H1 (cell line): Measurements from ENCODE around the gene CAMTA1. TPM values are rescaled to one million over a fixed set of nuclear protein-coding genes. Genes with fewer than 3 reads are reported as not detected.

Experiments used
- CTCF ChIA-PET: fragments of 300-600 bp; sonication (Branson Sonifier 250); formaldehyde crosslinking; loops from one replicate; lab custom pipeline; 2021; ENCODE audit not compliant: partially characterized antibody; lab: Charles Lee
- POLR2A ChIA-PET: fragments of 300-600 bp; sonication (Branson Sonifier 250); formaldehyde crosslinking; loops from one replicate; lab custom pipeline; 2021; ENCODE audit warnings: inconsistent platforms; ENCODE audit not compliant: partially characterized antibody; lab: Charles Lee
- DNase-seq, 2 experiments: peaks; one replicate each; pipeline versions ENCODE4 v3.0.0 to v3.0.0-alpha.2; 2010 to 2022; ENCODE audit warnings: low spot score in 2 of 2, low read depth in 1 of 2, mixed read lengths in 1 of 2
- FAIRE-seq: peaks from 2 replicates; lab custom pipeline; 2011; peaks lifted over from hg19 to GRCh38; lab: Jason Lieb, UNC
- H2AFZ ChIP-seq: 2 replicates; pipeline ENCODE4 v1.8.1; 2012; ENCODE audit warnings: low read length, inconsistent platforms
- H2AK5ac ChIP-seq: 2 replicates; pipeline ENCODE4 v1.6.1; 2013; ENCODE audit warnings: low read depth, low read length
- H2BK120ac ChIP-seq: replicated peaks from 2 replicates; pipeline ENCODE3; 2013; ENCODE audit warnings: low read depth, low read length, inconsistent platforms
- H2BK12ac ChIP-seq: 2 replicates; pipeline ENCODE4 v1.6.1; 2013; ENCODE audit warnings: low read depth, low read length
- H2BK15ac ChIP-seq: 2 replicates; pipeline ENCODE4 v1.6.1; 2013; ENCODE audit warnings: low read length
- H2BK20ac ChIP-seq: 2 replicates; pipeline ENCODE4 v1.6.1; 2013; ENCODE audit warnings: low read length
- H2BK5ac ChIP-seq: 2 replicates; pipeline ENCODE4 v1.6.1; 2013; ENCODE audit warnings: low read depth, low read length
- H3K14ac ChIP-seq: 2 replicates; pipeline ENCODE4 v1.6.1; 2013; ENCODE audit warnings: inconsistent platforms; ENCODE audit not compliant: insufficient read length
- H3K18ac ChIP-seq: 2 replicates; pipeline ENCODE4 v1.6.1; 2013; ENCODE audit warnings: low read length; ENCODE audit errors: extremely low read depth
- H3K23ac ChIP-seq: 2 replicates; pipeline ENCODE4 v1.6.1; 2013; ENCODE audit warnings: inconsistent platforms; ENCODE audit not compliant: insufficient read length
- H3K23me2 ChIP-seq: 2 replicates; pipeline ENCODE4 v1.6.1; 2013; ENCODE audit warnings: low read depth, low read length
- H3K27ac ChIP-seq: 2 replicates; pipeline ENCODE4 v1.6.1; 2011; ENCODE audit warnings: low read depth, low read length, inconsistent platforms
- H3K27me3 ChIP-seq, 4 experiments: replicated peaks in 1 of 4; 1 replicate in 1 of 4; 2 replicates in 3 of 4; pipeline versions ENCODE4 v1.6.1 to v1.8.1; 2011 to 2013; ENCODE audit warnings: low read length in 3 of 4, mild to moderate bottlenecking in 3 of 4, inconsistent platforms in 2 of 4, mixed read lengths in 2 of 4, moderate library complexity in 1 of 4; ENCODE audit not compliant: control insufficient read depth in 3 of 4, insufficient read depth in 3 of 4; ENCODE audit errors: extremely low read depth in 1 of 4
- H3K36me3 ChIP-seq, 4 experiments: 2 replicates each; pipeline versions ENCODE4 v1.6.1 to v1.8.1; 2011 to 2013; ENCODE audit warnings: mild to moderate bottlenecking in 4 of 4, low read length in 3 of 4, moderate library complexity in 2 of 4, control low read depth in 1 of 4, inconsistent platforms in 1 of 4; ENCODE audit not compliant: insufficient read depth in 4 of 4, control insufficient read depth in 2 of 4
- H3K4ac ChIP-seq: replicated peaks from 2 replicates; pipeline ENCODE3; 2013; ENCODE audit warnings: low read length, low read depth, mixed read lengths, inconsistent platforms; ENCODE audit not compliant: insufficient read length
- H3K4me1 ChIP-seq, 4 experiments: replicated peaks in 1 of 4; 1 replicate in 1 of 4; 2 replicates in 3 of 4; pipeline versions ENCODE4 v1.6.1 to v1.8.1; 2011 to 2013; ENCODE audit warnings: low read length in 3 of 4, inconsistent platforms in 2 of 4, mixed read lengths in 1 of 4; ENCODE audit not compliant: insufficient read depth in 4 of 4, control insufficient read depth in 3 of 4
- H3K4me2 ChIP-seq, 2 experiments: 2 replicates each; pipeline versions ENCODE4 v1.6.1 to v1.8.1; 2011 to 2013; ENCODE audit warnings: low read depth in 2 of 2, low read length in 2 of 2, control low read depth in 1 of 2, inconsistent platforms in 1 of 2, mild to moderate bottlenecking in 1 of 2; ENCODE audit not compliant: insufficient read depth in 1 of 2
- H3K4me3 ChIP-seq, 4 experiments: fragments of 200-600, 300-600 bp in 1 of 4; sonication (generic), shearing (Covaris generic), sonication (Bioruptor Twin) in 1 of 4; 2 replicates each; pipeline versions ENCODE4 v1.5.1 to v1.8.1; 2011 to 2016; ENCODE audit warnings: low read length in 4 of 4, low read depth in 3 of 4, control low read depth in 2 of 4, inconsistent platforms in 2 of 4, mild to moderate bottlenecking in 2 of 4, mixed read lengths in 1 of 4, moderate library complexity in 1 of 4; ENCODE audit not compliant: insufficient read depth in 2 of 4; ENCODE audit errors: extremely low read depth in 1 of 4
- H3K56ac ChIP-seq: replicated peaks from 2 replicates; pipeline ENCODE3; 2013; ENCODE audit warnings: low read depth, mild to moderate bottlenecking, mixed read lengths, low read length, inconsistent platforms; ENCODE audit not compliant: insufficient read length
- H3K79me1 ChIP-seq: 2 replicates; pipeline ENCODE4 v1.6.1; 2013; ENCODE audit warnings: low read depth, low read length, control low read depth
- H3K79me2 ChIP-seq, 2 experiments: 2 replicates each; pipeline versions ENCODE4 v1.6.1 to v1.8.1; 2012 to 2013; ENCODE audit warnings: low read length in 2 of 2, mild to moderate bottlenecking in 2 of 2, inconsistent platforms in 1 of 2; ENCODE audit not compliant: insufficient read depth in 2 of 2, control insufficient read depth in 1 of 2
- H3K9ac ChIP-seq, 4 experiments: replicated peaks in 1 of 4; 1 replicate in 1 of 4; 2 replicates in 3 of 4; pipeline versions ENCODE4 v1.6.1 to v1.8.1; 2011 to 2013; ENCODE audit warnings: low read depth in 3 of 4, low read length in 3 of 4, control low read depth in 2 of 4, mild to moderate bottlenecking in 2 of 4, moderate library complexity in 2 of 4, inconsistent platforms in 1 of 4; ENCODE audit errors: extremely low read depth in 1 of 4
- H3K9me3 ChIP-seq, 2 experiments: 2 replicates each; pipeline versions ENCODE4 v1.6.1 to v1.8.1; 2012 to 2013; ENCODE audit warnings: mild to moderate bottlenecking in 2 of 2, moderate library complexity in 2 of 2, control low read depth in 1 of 2, inconsistent platforms in 1 of 2, low read depth in 1 of 2, low read length in 1 of 2, mixed read lengths in 1 of 2; ENCODE audit not compliant: insufficient read depth in 2 of 2
- H4K20me1 ChIP-seq, 2 experiments: replicated peaks in 1 of 2; 2 replicates each; pipeline versions ENCODE3 to v1.8.1; 2011 to 2013; ENCODE audit warnings: inconsistent platforms in 2 of 2, low read length in 2 of 2, mild to moderate bottlenecking in 1 of 2; ENCODE audit not compliant: insufficient read depth in 2 of 2, control insufficient read depth in 1 of 2
- H4K5ac ChIP-seq: 2 replicates; pipeline ENCODE4 v1.6.1; 2013; ENCODE audit warnings: low read length, low read depth, mixed read lengths, inconsistent platforms; ENCODE audit not compliant: insufficient read length
- H4K8ac ChIP-seq: 2 replicates; pipeline ENCODE4 v1.8.0; 2013; ENCODE audit warnings: mild to moderate bottlenecking, moderate library complexity, low read length, inconsistent platforms; ENCODE audit not compliant: insufficient read depth; ENCODE audit errors: extremely low read depth
- H4K91ac ChIP-seq: replicated peaks from 2 replicates; pipeline ENCODE3; 2013; ENCODE audit warnings: low read length, mixed read lengths, inconsistent platforms; ENCODE audit not compliant: insufficient read length
- EP300 ChIP-seq, 2 experiments: IDR thresholded peaks; 1 replicate in 1 of 2; 2 replicates in 1 of 2; pipeline ENCODE4 v1.6.1; 2011 to 2012; ENCODE audit warnings: low read depth in 2 of 2, low read length in 2 of 2, mild to moderate bottlenecking in 2 of 2, borderline replicate concordance in 1 of 2, inconsistent platforms in 1 of 2, moderate library complexity in 1 of 2
- GABPA ChIP-seq: IDR thresholded peaks from 2 replicates; pipeline ENCODE4 v1.6.1; 2011; ENCODE audit warnings: mild to moderate bottlenecking, low read length, moderate library complexity, borderline replicate concordance; ENCODE audit not compliant: insufficient read depth
- JUN ChIP-seq: IDR thresholded peaks from 2 replicates; pipeline ENCODE4 v1.6.1; 2011; ENCODE audit warnings: low read depth, mild to moderate bottlenecking, improper control_type of control experiment, low read length
- KDM1A ChIP-seq: fragments of 200-600, 300-600 bp; sonication (generic); IDR thresholded peaks from 2 replicates; pipeline ENCODE4 v1.7.1; 2016; ENCODE audit warnings: mild to moderate bottlenecking, low read length, borderline replicate concordance
- SAP30 ChIP-seq: fragments of 300-600 bp; sonication (generic); IDR thresholded peaks from 2 replicates; pipeline ENCODE4 v1.7.1; 2012; ENCODE audit warnings: low read length, moderate library complexity, mild to moderate bottlenecking, inconsistent platforms; ENCODE audit not compliant: insufficient read depth, insufficient replicate concordance
- SP2 ChIP-seq: IDR thresholded peaks from 2 replicates; pipeline ENCODE4 v1.6.1; 2012; ENCODE audit warnings: mild to moderate bottlenecking, low read length, inconsistent platforms
- TAF7 ChIP-seq: optimal IDR thresholded peaks from 2 replicates; pipeline ENCODE3; 2011; ENCODE audit warnings: low read depth, mild to moderate bottlenecking, inconsistent platforms, low read length, moderate library complexity, borderline replicate concordance
- TBP ChIP-seq: IDR thresholded peaks from 2 replicates; pipeline ENCODE4 v1.6.1; 2011; ENCODE audit warnings: low read depth, low read length, improper control_type of control experiment
- TCF12 ChIP-seq: IDR thresholded peaks from 2 replicates; pipeline ENCODE4 v1.6.1; 2011; ENCODE audit warnings: low read depth, mild to moderate bottlenecking, low read length
- TEAD4 ChIP-seq: IDR thresholded peaks from 2 replicates; pipeline ENCODE4 v1.6.1; 2012; ENCODE audit warnings: low read depth, low read length, inconsistent platforms, mixed read lengths
- WGBS, 2 experiments: shearing (Covaris generic) in 1 of 2; methylation state at CpG; one replicate each; pipeline versions ENCODE4 v1.1.6 to v1.1.7; 2013 to 2015; ENCODE audit warnings: low lambda C conversion rate in 2 of 2, mixed read lengths in 2 of 2, inconsistent platforms in 1 of 2, low coverage in 1 of 2, missing lambda C conversion rate in 1 of 2; ENCODE audit not compliant: insufficient replicate concordance in 2 of 2, insufficient coverage in 1 of 2, insufficient read length in 1 of 2; ENCODE audit errors: extremely low coverage in 1 of 2, missing lambda C conversion rate in 1 of 2; 5-methylcytosine and 5-hydroxymethylcytosine counted together
- polyA plus RNA-seq, 7 experiments: library from polyadenylated mRNA; depleted of rRNA in 3 of 7; stranded (reverse) in 5 of 7; unstranded in 2 of 7; fragments of >200 nt in 5 of 7; fragments of 200-250 nt in 2 of 7; gene quantifications; 1 replicate in 5 of 7; 2 replicates in 1 of 7; 4 replicates in 1 of 7; pipeline versions ENCODE4 v1.2.1 to v1.2.3, GENCODE V29; 2011 to 2013; ENCODE audit warnings: missing spikeins in 2 of 7, mixed read lengths in 2 of 7
- total RNA-seq: library from RNA; stranded (reverse); fragmentation: NEBNext Ultra II Directional; extraction: Animal tissue kit (Norgen Biotek cat#: 25700); gene quantifications from 2 replicates; pipeline ENCODE4 v1.2.1, GENCODE V29; 2021
- TF ChIP-seq, protein P1 (sequence below): IDR thresholded peaks from 2 replicates; pipeline ENCODE4 v1.6.1; 2012; ENCODE audit warnings: low read length, inconsistent platforms

CAMTA1 gene
- total and polyA plus RNA-seq, 2 of the 8 experiments (the other 6 are each of a cell fraction or from before 2014, with no cell fraction given), result 65.0 to 119 TPM

DNA sequence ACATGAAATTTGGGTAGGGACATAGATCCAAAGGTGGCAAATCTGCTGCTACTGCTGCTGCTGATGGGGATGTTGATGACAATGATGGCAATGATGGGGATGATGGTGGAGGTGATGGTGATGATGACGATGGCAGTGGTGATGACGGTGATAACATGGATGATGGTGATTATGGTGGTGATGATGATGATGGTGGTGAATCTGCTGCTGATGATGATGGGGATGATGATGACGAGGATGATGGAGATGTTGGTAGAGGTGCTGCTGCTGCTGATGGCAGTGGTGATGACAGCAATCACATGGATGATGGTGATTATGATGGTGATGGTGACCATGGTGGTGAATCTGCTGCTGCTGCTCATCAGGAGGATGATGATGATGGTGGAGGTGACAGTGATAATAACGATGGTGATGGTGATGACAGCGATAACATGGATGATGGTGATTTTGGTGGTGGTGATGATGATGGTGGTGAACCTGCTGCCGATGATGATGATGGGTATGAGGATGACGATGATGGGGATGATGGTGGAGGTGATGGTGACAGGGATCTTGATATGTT, 644.9 kb downstream of the CAMTA1 start:
- Histone ChIP-seq H3K36me3 (no peaks in the 10 kb centered on the region; a peak in 1 of 8 replicates), H2BK20ac (0 out of 2 replicates have a peak overlapping the region, but pooled peaks have one; percentile 53), H4K91ac (peak overlapping the region; percentile 3), H4K8ac (no peak overlapping the region), H3K18ac (no peak overlapping the region), H4K5ac (no peak overlapping the region), H3K79me1 (no peaks in the 10 kb centered on the region), H3K56ac (peak overlapping the region; percentile 26), H3K4me2 (no peak overlapping the region), H2BK15ac (no peak overlapping the region), H3K23ac (no peak overlapping the region), H4K20me1 (peaks cover 0 to 6% of the 10 kb centered on the region in 2 experiments), H3K9me3 (peaks cover 3 to 6% of the 10 kb centered on the region in 2 experiments; a peak in 2 of 4 replicates), H2BK120ac (no peak overlapping the region), H3K4me3 (no peak overlapping the region), H3K79me2 (no peaks in the 10 kb centered on the region), H3K4me1 (peaks cover 0 to 5% (median 0%) of the 10 kb centered on the region in 4 experiments; a peak in 3 of 7 replicates), H3K9ac (no peak overlapping the region), H3K14ac (no peak overlapping the region), H2AK5ac (peak overlapping the region; percentile 91; the same call in 1 of the 2 replicates), H3K27ac (no peak overlapping the region), H2AFZ (no peak overlapping the region), H3K27me3 (no peaks in the 10 kb centered on the region), H3K23me2 (peaks cover 5% of the 10 kb centered on the region; the same call in 1 of the 2 replicates), H3K4ac (no peak overlapping the region), H2BK12ac (no peak overlapping the region), H2BK5ac (no peak overlapping the region)
- CTCF ChIA-PET, result no interaction called here
- WGBS, 2 experiments, result 77% methylated on average over 7 of the region's 7 CpGs; no CpG with 5 or more reads in 1 of the 2 experiments
- FAIRE-seq (no peak), DNase-seq (no peak)
- POLR2A ChIA-PET, result no interaction called here
- TF ChIP-seq GABPA, result no peak
- no peak for TF ChIP-seq TAF7
- TF ChIP-seq, protein P1, sequence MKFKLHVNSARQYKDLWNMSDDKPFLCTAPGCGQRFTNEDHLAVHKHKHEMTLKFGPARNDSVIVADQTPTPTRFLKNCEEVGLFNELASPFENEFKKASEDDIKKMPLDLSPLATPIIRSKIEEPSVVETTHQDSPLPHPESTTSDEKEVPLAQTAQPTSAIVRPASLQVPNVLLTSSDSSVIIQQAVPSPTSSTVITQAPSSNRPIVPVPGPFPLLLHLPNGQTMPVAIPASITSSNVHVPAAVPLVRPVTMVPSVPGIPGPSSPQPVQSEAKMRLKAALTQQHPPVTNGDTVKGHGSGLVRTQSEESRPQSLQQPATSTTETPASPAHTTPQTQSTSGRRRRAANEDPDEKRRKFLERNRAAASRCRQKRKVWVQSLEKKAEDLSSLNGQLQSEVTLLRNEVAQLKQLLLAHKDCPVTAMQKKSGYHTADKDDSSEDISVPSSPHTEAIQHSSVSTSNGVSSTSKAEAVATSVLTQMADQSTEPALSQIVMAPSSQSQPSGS, result no peak
- TF ChIP-seq TCF12, result no peak
- no peak for TF ChIP-seq KDM1A
- TF ChIP-seq TEAD4, result no peak
- TF ChIP-seq SP2, result no peak
- no peak for TF ChIP-seq TBP
- TF ChIP-seq EP300 (IDR thresholded peaks at IDR 0.05; ENCODE audit: borderline replicate concordance in 1 of 2, low read depth in 2 of 2, low read length in 2 of 2), result no peak
- no peak for TF ChIP-seq JUN
- no peak for TF ChIP-seq SAP30
